ENCODE data around the gene NKD1.

Gene NKD1

GRCh38 chr16:50505714-50506542, 42.3 kb upstream of the NKD1 start:
- DNase-seq (ENCODE audit: low read depth), result no peak
- no peaks in the 10 kb centered on the region for H3K36me3 ChIP-seq (ENCODE audit: control insufficient read depth, insufficient read depth, low read length, severe bottlenecking)

GRCh38 chr16:50506543-50506937, 41.7 kb upstream of the NKD1 start:
- H3K4me3 ChIP-seq (ENCODE audit: low read length), result no peak overlapping the region
- H3K9ac ChIP-seq (ENCODE audit: low read length), result no peak overlapping the region
- no peak for DNase-seq (ENCODE audit: low read depth)
- peaks cover 6% of the 10 kb centered on the region for H3K9me3 ChIP-seq (ENCODE audit: control insufficient read depth, low read length)
- H3K27me3 ChIP-seq (replicated peaks; ENCODE audit: control insufficient read depth, insufficient read depth, low read length), result peaks cover 26% of the 10 kb centered on the region
- H3K4me1 ChIP-seq (ENCODE audit: control insufficient read depth, insufficient read depth, low read length), result no peaks in the 10 kb centered on the region
- H3K36me3 ChIP-seq (ENCODE audit: control insufficient read depth, insufficient read depth, low read length, severe bottlenecking), result no peaks in the 10 kb centered on the region

More at GRCh38 chr16:50505714-50506542, 42.3 kb upstream of the NKD1 start:
- Histone ChIP-seq H3K27me3 (replicated peaks; ENCODE audit: control insufficient read depth, insufficient read depth, low read length) (peaks cover 26% of the 10 kb centered on the region), H3K4me3 (ENCODE audit: low read length) (no peak overlapping the region), H3K9ac (ENCODE audit: low read length) (no peak overlapping the region), H3K9me3 (ENCODE audit: control insufficient read depth, low read length) (peaks cover 3% of the 10 kb centered on the region), H3K4me1 (ENCODE audit: control insufficient read depth, insufficient read depth, low read length) (no peaks in the 10 kb centered on the region)

DNA sequence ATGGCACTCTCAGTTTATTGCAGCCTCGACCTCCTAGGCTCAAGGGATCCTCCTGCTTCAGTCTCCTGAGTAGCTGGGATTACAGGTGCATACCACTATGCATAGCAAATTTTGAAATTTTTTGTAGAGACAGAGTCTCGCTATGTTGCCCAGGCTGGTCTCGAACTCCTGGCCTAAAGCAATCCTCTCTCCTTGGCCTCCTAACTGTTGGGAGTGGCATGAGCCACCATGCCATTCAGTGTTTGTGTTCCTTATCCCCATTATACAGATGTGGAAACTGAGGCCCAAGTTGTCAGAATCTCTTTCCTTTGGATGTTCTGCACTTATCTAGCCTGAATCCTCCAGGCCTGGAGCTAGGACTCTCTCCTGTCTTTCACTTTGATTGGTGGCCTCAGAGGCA, 40.8 kb upstream of the NKD1 start:
- H3K4me1 ChIP-seq (ENCODE audit: control insufficient read depth, insufficient read depth, low read length), result no peaks in the 10 kb centered on the region
- peaks cover 25% of the 10 kb centered on the region for H3K27me3 ChIP-seq (replicated peaks; ENCODE audit: control insufficient read depth, insufficient read depth, low read length)
- peaks cover 13% of the 10 kb centered on the region for H3K9me3 ChIP-seq (ENCODE audit: control insufficient read depth, low read length)
- H3K9ac ChIP-seq (ENCODE audit: low read length), result no peak overlapping the region
- no peak for DNase-seq (ENCODE audit: low read depth)
- no peak overlapping the region for H3K4me3 ChIP-seq (ENCODE audit: low read length)
- H3K36me3 ChIP-seq (ENCODE audit: control insufficient read depth, insufficient read depth, low read length, severe bottlenecking), result no peaks in the 10 kb centered on the region

- Histone ChIP-seq H3K4me3 (ENCODE audit: low read length) (no peak overlapping the region), H3K9me3 (ENCODE audit: control insufficient read depth, low read length) (peaks cover 13% of the 10 kb centered on the region), H3K36me3 (ENCODE audit: control insufficient read depth, insufficient read depth, low read length, severe bottlenecking) (no peaks in the 10 kb centered on the region), H3K4me1 (ENCODE audit: control insufficient read depth, insufficient read depth, low read length) (no peaks in the 10 kb centered on the region), H3K27me3 (replicated peaks; ENCODE audit: control insufficient read depth, insufficient read depth, low read length) (peaks cover 17% of the 10 kb centered on the region), H3K9ac (ENCODE audit: low read length) (no peak overlapping the region)
- DNase-seq (ENCODE audit: low read depth), result no peak
Measured at GRCh38 chr16:50509521-50510341, 38.5 kb upstream of the NKD1 start.

DNA sequence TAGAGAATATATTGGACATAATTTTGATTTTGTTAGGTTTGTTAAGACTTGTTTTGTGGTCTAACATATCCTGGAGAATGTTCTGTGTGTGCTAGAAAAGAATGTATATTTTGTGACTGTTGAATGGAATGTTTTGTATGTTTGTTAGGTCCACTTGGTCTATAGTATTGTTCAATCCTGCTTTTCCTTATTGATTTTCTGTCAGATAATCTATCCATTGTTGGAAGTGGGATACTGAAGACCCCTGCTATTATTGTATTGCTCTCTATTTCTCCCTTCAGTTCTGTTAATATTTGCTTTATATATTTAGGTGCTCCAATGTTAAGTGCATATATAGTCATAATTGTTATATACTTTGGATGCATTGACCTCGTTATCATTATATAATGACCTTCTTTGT, 33.0 kb upstream of the NKD1 start:
- DNase-seq (ENCODE audit: low read depth), result no peak
- no peaks in the 10 kb centered on the region for H3K36me3 ChIP-seq (ENCODE audit: control insufficient read depth, insufficient read depth, low read length, severe bottlenecking)
- no peaks in the 10 kb centered on the region for H3K27me3 ChIP-seq (replicated peaks; ENCODE audit: control insufficient read depth, insufficient read depth, low read length)
- no peak overlapping the region for H3K4me3 ChIP-seq (ENCODE audit: low read length)
- H3K9me3 ChIP-seq (ENCODE audit: control insufficient read depth, low read length), result peaks cover 34% of the 10 kb centered on the region
- no peaks in the 10 kb centered on the region for H3K4me1 ChIP-seq (ENCODE audit: control insufficient read depth, insufficient read depth, low read length)
- no peak overlapping the region for H3K9ac ChIP-seq (ENCODE audit: low read length)

DNA sequence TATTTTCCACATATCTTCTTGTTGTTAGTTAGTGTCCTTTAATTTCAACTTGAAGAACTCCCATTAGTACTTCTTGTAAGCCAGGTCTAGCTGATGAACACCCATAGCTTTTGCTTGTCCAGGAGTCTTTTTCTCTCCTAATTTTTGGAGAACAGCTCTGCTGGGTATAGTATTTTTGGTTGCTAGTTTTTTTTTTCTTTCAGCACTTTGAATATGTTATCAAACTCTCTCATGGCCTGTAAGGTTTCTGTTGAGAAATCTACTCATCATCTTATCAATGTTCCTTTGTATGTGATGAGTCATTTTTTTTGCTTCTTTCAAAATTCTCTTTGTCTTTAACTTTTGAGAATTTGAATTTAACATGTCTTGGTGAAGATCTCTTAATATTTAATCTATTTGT, 31.8 kb upstream of the NKD1 start:
- no peak for DNase-seq (ENCODE audit: low read depth)
- H3K9me3 ChIP-seq (ENCODE audit: control insufficient read depth, low read length), result peaks cover 28% of the 10 kb centered on the region
- H3K9ac ChIP-seq (ENCODE audit: low read length), result no peak overlapping the region
- H3K4me3 ChIP-seq (ENCODE audit: low read length), result no peak overlapping the region
- H3K36me3 ChIP-seq (ENCODE audit: control insufficient read depth, insufficient read depth, low read length, severe bottlenecking), result no peaks in the 10 kb centered on the region
- no peaks in the 10 kb centered on the region for H3K4me1 ChIP-seq (ENCODE audit: control insufficient read depth, insufficient read depth, low read length)
- peaks cover 8% of the 10 kb centered on the region for H3K27me3 ChIP-seq (replicated peaks; ENCODE audit: control insufficient read depth, insufficient read depth, low read length)

DNA sequence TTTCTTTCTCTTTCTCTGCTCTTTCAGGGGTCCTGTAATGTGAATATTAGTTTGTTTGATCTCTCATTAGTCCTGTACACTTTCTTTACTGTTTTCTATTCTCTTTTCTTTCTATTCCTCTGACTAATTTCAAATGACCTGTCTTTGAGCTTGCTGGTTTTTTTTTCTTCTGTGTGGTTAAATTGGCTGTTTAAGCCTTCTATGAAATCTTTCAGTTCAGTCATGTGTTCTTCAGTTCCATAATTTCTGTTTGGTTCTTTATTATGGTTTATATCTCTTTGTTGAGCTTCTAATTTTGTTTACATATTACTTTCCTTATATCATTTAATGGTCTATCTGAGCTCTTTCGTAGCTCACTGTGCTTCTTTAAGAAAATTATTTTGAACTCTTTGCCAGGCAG, 31.3 kb upstream of the NKD1 start:
- Histone ChIP-seq H3K4me3 (ENCODE audit: low read length) (no peak overlapping the region), H3K27me3 (replicated peaks; ENCODE audit: control insufficient read depth, insufficient read depth, low read length) (peaks cover 13% of the 10 kb centered on the region), H3K36me3 (ENCODE audit: control insufficient read depth, insufficient read depth, low read length, severe bottlenecking) (no peaks in the 10 kb centered on the region)

DNA sequence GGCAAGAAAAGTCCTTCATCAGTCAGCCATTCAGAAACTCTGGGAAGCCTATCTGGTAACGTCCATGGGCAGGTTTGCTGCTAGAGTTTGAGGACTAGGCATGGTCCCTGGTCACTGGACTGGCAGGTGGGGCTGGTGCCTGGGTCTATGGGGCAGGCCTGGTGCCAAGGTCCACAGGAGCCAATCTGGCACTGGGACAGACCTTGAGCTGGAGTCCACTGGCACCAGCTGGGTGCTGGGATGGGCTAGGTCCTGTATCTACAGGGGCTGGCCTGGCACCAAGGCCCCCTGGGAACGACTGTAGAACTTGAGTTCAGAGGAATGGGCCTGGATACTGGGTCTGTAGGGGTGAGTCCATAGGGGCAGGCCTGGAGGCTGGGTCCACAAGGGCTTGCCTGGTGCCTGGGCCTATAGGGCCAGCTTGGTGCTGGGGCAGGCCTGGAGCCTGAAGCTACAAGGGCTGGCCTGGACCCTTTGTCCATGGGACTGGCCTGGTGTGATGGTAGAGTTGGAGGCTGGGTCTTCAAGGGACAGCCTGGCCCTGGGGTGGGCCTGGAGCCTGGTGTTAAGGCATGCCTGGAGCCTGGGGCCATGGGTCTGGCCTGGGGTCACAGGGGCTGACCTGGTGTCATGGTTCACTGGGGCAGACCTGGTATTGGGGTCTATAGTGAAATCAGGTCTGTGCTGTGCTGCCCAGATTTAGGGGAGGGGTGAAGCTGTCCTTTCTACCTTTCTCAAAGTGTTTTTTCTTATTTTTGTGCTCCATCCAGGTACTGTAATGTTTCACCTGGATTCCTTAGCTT, 30.5 kb upstream of the NKD1 start:
- no peak for DNase-seq (ENCODE audit: low read depth)
- no peak overlapping the region for H3K4me3 ChIP-seq (ENCODE audit: low read length)

More for the DNA sequence above, 31.3 kb upstream of the NKD1 start:
- no peaks in the 10 kb centered on the region for H3K4me1 ChIP-seq (ENCODE audit: control insufficient read depth, insufficient read depth, low read length)
- H3K9ac ChIP-seq (ENCODE audit: low read length), result no peak overlapping the region
- peaks cover 25% of the 10 kb centered on the region for H3K9me3 ChIP-seq (ENCODE audit: control insufficient read depth, low read length)
- DNase-seq (ENCODE audit: low read depth), result no peak

DNA sequence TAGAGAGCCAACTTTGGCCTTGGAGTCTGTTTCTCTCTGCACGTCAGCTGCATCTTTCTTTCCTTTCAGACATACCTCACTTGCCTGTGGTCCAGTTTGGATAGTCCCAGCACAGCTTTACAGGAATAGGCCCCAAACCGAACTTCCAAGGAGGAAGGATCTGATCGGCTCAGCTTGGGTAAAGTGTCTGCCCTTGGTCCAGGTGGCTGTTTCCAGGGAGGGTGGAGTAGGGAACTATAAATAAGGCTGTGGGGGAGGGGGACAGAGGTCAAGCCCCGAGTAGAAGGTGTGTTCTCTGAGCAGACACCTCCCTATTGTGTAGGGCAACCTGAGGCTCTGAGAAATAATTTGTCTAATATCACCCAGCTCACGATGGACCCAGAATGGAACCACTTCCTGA, 29.2 kb upstream of the NKD1 start:
- Histone ChIP-seq H3K27me3 (replicated peaks; ENCODE audit: control insufficient read depth, insufficient read depth, low read length) (peaks cover 17% of the 10 kb centered on the region), H3K9me3 (ENCODE audit: control insufficient read depth, low read length) (peaks cover 21% of the 10 kb centered on the region), H3K4me1 (ENCODE audit: control insufficient read depth, insufficient read depth, low read length) (no peaks in the 10 kb centered on the region), H3K9ac (ENCODE audit: low read length) (no peak overlapping the region), H3K36me3 (ENCODE audit: control insufficient read depth, insufficient read depth, low read length, severe bottlenecking) (no peaks in the 10 kb centered on the region), H3K4me3 (ENCODE audit: low read length) (no peak overlapping the region)
- DNase-seq (ENCODE audit: low read depth), result no peak

More for the DNA sequence above, 30.5 kb upstream of the NKD1 start:
- Histone ChIP-seq H3K9me3 (ENCODE audit: control insufficient read depth, low read length) (peaks cover 21% of the 10 kb centered on the region), H3K36me3 (ENCODE audit: control insufficient read depth, insufficient read depth, low read length, severe bottlenecking) (no peaks in the 10 kb centered on the region), H3K27me3 (replicated peaks; ENCODE audit: control insufficient read depth, insufficient read depth, low read length) (peaks cover 17% of the 10 kb centered on the region), H3K4me1 (ENCODE audit: control insufficient read depth, insufficient read depth, low read length) (no peaks in the 10 kb centered on the region), H3K9ac (ENCODE audit: low read length) (no peak overlapping the region)

DNA sequence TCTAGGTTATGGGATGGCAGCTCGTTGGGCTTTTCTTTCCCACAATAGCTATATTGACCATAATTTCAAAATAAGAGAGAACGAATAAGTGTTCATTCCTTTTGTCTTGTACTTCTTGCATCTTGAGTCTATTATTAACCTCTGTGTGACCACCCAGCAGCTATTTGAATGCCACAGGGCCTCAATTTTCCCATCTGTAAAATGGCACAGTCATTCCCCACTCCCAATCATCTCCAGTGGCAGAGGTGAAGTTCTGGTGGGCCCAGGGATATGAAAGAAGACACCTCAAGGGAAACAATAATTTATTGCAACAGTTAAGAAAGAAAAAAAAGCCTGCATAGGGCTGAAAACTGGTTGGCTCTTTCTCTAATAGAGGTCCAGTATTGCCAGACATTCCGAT, 28.6 kb upstream of the NKD1 start:
- Histone ChIP-seq H3K36me3 (ENCODE audit: control insufficient read depth, insufficient read depth, low read length, severe bottlenecking) (no peaks in the 10 kb centered on the region), H3K27me3 (replicated peaks; ENCODE audit: control insufficient read depth, insufficient read depth, low read length) (peaks cover 17% of the 10 kb centered on the region), H3K9me3 (ENCODE audit: control insufficient read depth, low read length) (peaks cover 21% of the 10 kb centered on the region), H3K4me1 (ENCODE audit: control insufficient read depth, insufficient read depth, low read length) (no peaks in the 10 kb centered on the region), H3K9ac (ENCODE audit: low read length) (no peak overlapping the region), H3K4me3 (ENCODE audit: low read length) (no peak overlapping the region)
- no peak for DNase-seq (ENCODE audit: low read depth)
